HepG2 (cell line): ENCODE measurements around the gene SLC27A1. TPM values are rescaled to one million over a fixed set of nuclear protein-coding genes. Genes with fewer than 3 reads are reported as not detected.

Source experiments
- ARID3A ChIP-seq: IDR thresholded peaks from 2 replicates; pipeline ENCODE4 v1.6.1; 2012; ENCODE audit warnings: low read depth, low read length, improper control_type of control experiment
- BORCS8-MEF2B ChIP-seq: sonication (generic); formaldehyde crosslinking; IDR thresholded peaks from 2 replicates; pipeline ENCODE4 v1.8.0; 2022; ENCODE audit warnings: mild to moderate bottlenecking, missing genetic modification reagents
- CAMTA2 ChIP-seq: sonication (generic); formaldehyde crosslinking; IDR thresholded peaks from 2 replicates; pipeline ENCODE4 v1.4.0; 2020; ENCODE audit warnings: mild to moderate bottlenecking, missing genetic modification reagents, borderline replicate concordance
- E2F1 ChIP-seq: sonication (generic); formaldehyde crosslinking; IDR thresholded peaks from 2 replicates; pipeline ENCODE4 v1.5.0; 2020; ENCODE audit warnings: missing genetic modification reagents
- FOXO1 ChIP-seq: sonication (generic); formaldehyde crosslinking; IDR thresholded peaks from 2 replicates; pipeline ENCODE4 v1.4.0; 2020; ENCODE audit warnings: missing genetic modification reagents
- HNF1A ChIP-seq, 2 experiments: sonication (generic) in 1 of 2; formaldehyde crosslinking in 1 of 2; IDR thresholded peaks; 2 replicates each; pipeline versions ENCODE4 v1.4.0 to v1.6.1; 2016 to 2020; ENCODE audit warnings: borderline replicate concordance in 1 of 2, low read depth in 1 of 2, mild to moderate bottlenecking in 1 of 2, missing genetic modification reagents in 1 of 2
- HNRNPLL ChIP-seq: fragments of 200-400 bp; formaldehyde crosslinking; IDR thresholded peaks from 2 replicates; pipeline ENCODE4 v1.6.1; 2017; ENCODE audit warnings: mild to moderate bottlenecking, low read depth, low read length; ENCODE audit not compliant: poor library complexity, severe bottlenecking
- HNRNPUL1 ChIP-seq: fragments of 200-400 bp; formaldehyde crosslinking; IDR thresholded peaks from 2 replicates; pipeline ENCODE4 v1.6.1; 2017; ENCODE audit warnings: low read depth, mild to moderate bottlenecking, low read length, moderate library complexity
- MLXIP ChIP-seq: sonication (generic); formaldehyde crosslinking; IDR thresholded peaks from 2 replicates; pipeline ENCODE4 v1.9.0; 2021; ENCODE audit warnings: missing genetic modification reagents, borderline replicate concordance
- NCOA5 ChIP-seq: sonication (generic); formaldehyde crosslinking; IDR thresholded peaks from 2 replicates; pipeline ENCODE4 v1.4.0; 2020; ENCODE audit warnings: missing genetic modification reagents
- NFKB2 ChIP-seq: sonication (generic); formaldehyde crosslinking; IDR thresholded peaks from 2 replicates; pipeline ENCODE4 v1.4.0; 2020; ENCODE audit warnings: missing genetic modification reagents, borderline replicate concordance
- PHF8 ChIP-seq: sonication (generic); formaldehyde crosslinking; IDR thresholded peaks from 2 replicates; pipeline ENCODE4 v1.5.0; 2020; ENCODE audit warnings: missing genetic modification reagents
- SALL1 ChIP-seq: sonication (generic); formaldehyde crosslinking; IDR thresholded peaks from 2 replicates; pipeline ENCODE4 v1.8.0; 2022; ENCODE audit warnings: mild to moderate bottlenecking, missing genetic modification reagents
- SRSF1 ChIP-seq: fragments of 200-400 bp; formaldehyde crosslinking; optimal IDR thresholded peaks from 2 replicates; pipeline ENCODE3; 2017; ENCODE audit warnings: mild to moderate bottlenecking, low read depth, low read length, moderate library complexity
- STAG1 ChIP-seq: sonication (generic); formaldehyde crosslinking; IDR thresholded peaks from 2 replicates; pipeline ENCODE4 v1.4.0; 2020; ENCODE audit warnings: missing genetic modification reagents
- ZFY ChIP-seq: sonication (generic); formaldehyde crosslinking; IDR thresholded peaks from 2 replicates; pipeline ENCODE4 v1.4.0; 2020; ENCODE audit warnings: missing genetic modification reagents
- ZKSCAN8 ChIP-seq: IDR thresholded peaks from 2 replicates; pipeline ENCODE4 v1.6.1; 2016; ENCODE audit warnings: borderline replicate concordance, missing genetic modification reagents, missing compliant biosample characterization
- ZNF678 ChIP-seq: sonication (generic); formaldehyde crosslinking; IDR thresholded peaks from 2 replicates; pipeline ENCODE4 v1.4.0; 2020; ENCODE audit warnings: mild to moderate bottlenecking, missing genetic modification reagents
- polyA plus RNA-seq, 8 experiments: library from polyadenylated mRNA; depleted of rRNA in 3 of 8; stranded (reverse) in 7 of 8; unstranded in 1 of 8; fragments of >200 nt; fragmentation: Illumina TruSeq in 4 of 8; extraction: Trizol in 4 of 8; gene quantifications; 2 replicates each; pipeline versions ENCODE4 v1.2.1 to v1.2.3, GENCODE V29; 2011 to 2016; ENCODE audit warnings: low read depth in 4 of 8, missing spikeins in 1 of 8, mixed read lengths in 1 of 8; ENCODE audit not compliant: insufficient read depth in 1 of 8
- total RNA-seq, 5 experiments: library from RNA; depleted of rRNA; stranded (reverse); fragments of >200 nt; fragmentation: Illumina TruSeq; extraction: Trizol; gene quantifications; 2 replicates each; pipeline ENCODE4 v1.2.3, GENCODE V29; 2016; ENCODE audit warnings: low read depth in 1 of 5

Gene SLC27A1
- total and polyA plus RNA-seq, 2 of the 13 experiments (the other 11 are each of a cell fraction or from before 2014, with no cell fraction given), result 4.1 to 8.8 TPM

GRCh38 chr19:17539238-17540117 is 69.2 kb downstream of the SLC27A1 start (continued):
- no peak for TF ChIP-seq HNRNPUL1
- TF ChIP-seq HNF1A (IDR thresholded peaks at IDR 0.05; ENCODE audit: low read depth), result no peak
- peak; percentile 20; the same call in 1 of the 2 replicates for TF ChIP-seq HNF1A (CRISPR knock-in tag; IDR thresholded peaks at IDR 0.05; ENCODE audit: borderline replicate concordance)
- TF ChIP-seq ZNF678 (CRISPR knock-in tag), result no peak
- no peak for TF ChIP-seq CAMTA2
- no peak for TF ChIP-seq NCOA5 (CRISPR knock-in tag)
- TF ChIP-seq SRSF1, result no peak
- no peak; the same call in 1 of the 2 replicates for TF ChIP-seq PHF8 (CRISPR knock-in tag)
- TF ChIP-seq FOXO1 (CRISPR knock-in tag), result no peak
- peak; percentile 70 for TF ChIP-seq HNRNPLL
- 0 out of 2 replicates have a peak, but pooled peaks have one; percentile 33 for TF ChIP-seq ZKSCAN8 (CRISPR knock-in tag)
- TF ChIP-seq SALL1, result peak; percentile 59
- TF ChIP-seq MLXIP (CRISPR knock-in tag), result no peak
- peak; percentile 79; the same call in 1 of the 2 replicates for TF ChIP-seq BORCS8-MEF2B (CRISPR knock-in tag)
- peak; percentile 41; the same call in 1 of the 2 replicates for TF ChIP-seq ZFY
- TF ChIP-seq E2F1 (CRISPR knock-in tag), result peak; percentile 44; the same call in 1 of the 2 replicates
- peak; percentile 25; the same call in 1 of the 2 replicates for TF ChIP-seq NFKB2 (CRISPR knock-in tag)
- TF ChIP-seq ARID3A, result no peak
- peak; percentile 72 for TF ChIP-seq STAG1 (CRISPR knock-in tag)
